Measurements from ENCODE around the gene CIROP.

DNA sequence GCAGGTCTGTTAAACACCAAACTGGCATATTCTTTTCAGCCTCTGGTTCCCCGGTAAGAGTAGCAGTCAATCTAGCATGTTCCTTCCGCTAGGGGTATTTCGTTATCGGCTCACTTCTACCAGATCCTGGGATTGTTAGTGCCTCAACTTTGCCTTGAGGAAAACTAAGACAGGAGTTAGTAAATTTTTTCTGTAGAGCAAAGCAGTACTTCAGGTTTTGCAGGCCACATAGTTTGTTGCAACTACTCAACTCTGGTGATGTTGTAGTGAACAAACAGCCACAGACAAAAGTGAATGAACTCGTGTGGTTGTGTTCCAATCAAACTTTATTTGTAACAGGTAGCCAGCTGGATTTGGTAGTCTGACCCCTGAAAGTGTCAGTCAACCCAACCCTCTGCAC, 41.2 kb downstream of the CIROP start:
- TF ChIP-seq, protein P1, sequence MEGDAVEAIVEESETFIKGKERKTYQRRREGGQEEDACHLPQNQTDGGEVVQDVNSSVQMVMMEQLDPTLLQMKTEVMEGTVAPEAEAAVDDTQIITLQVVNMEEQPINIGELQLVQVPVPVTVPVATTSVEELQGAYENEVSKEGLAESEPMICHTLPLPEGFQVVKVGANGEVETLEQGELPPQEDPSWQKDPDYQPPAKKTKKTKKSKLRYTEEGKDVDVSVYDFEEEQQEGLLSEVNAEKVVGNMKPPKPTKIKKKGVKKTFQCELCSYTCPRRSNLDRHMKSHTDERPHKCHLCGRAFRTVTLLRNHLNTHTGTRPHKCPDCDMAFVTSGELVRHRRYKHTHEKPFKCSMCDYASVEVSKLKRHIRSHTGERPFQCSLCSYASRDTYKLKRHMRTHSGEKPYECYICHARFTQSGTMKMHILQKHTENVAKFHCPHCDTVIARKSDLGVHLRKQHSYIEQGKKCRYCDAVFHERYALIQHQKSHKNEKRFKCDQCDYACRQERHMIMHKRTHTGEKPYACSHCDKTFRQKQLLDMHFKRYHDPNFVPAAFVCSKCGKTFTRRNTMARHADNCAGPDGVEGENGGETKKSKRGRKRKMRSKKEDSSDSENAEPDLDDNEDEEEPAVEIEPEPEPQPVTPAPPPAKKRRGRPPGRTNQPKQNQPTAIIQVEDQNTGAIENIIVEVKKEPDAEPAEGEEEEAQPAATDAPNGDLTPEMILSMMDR (IDR thresholded peaks at IDR 0.05): no peak
- TF ChIP-seq POLR2A (IDR thresholded peaks at IDR 0.05): no peak

Data from lower leg skin (tissue), 3 donors.